NCI-H526 treated with DMSO at 0.1 percent for 48 hours (cell line): Measurements from ENCODE around the gene C2orf42.
"Not testable (repeated sequence)": the region's sequence is repeated elsewhere in the genome, so short reads cannot be mapped to it uniquely, and the experiment has no call there.

Experiments
- DNase-seq: peaks from one replicate; lab custom pipeline; 2025; lab: John Stamatoyannopoulos, UW

The C2orf42 gene

GRCh38 chr2:70169654-70170245, 21.1 kb downstream of the C2orf42 start:
- DNase-seq, result not testable (repeated sequence)

- no peak for DNase-seq
These were observed 29.7 kb downstream of the C2orf42 start for GRCh38 chr2:70161069-70161534.

- no peak for DNase-seq
These were observed 30.3 kb downstream of the C2orf42 start for GRCh38 chr2:70160545-70160944.

GRCh38 chr2:70149130-70149686, 41.6 kb downstream of the C2orf42 start:
- DNase-seq, result not testable (repeated sequence)

DNA sequence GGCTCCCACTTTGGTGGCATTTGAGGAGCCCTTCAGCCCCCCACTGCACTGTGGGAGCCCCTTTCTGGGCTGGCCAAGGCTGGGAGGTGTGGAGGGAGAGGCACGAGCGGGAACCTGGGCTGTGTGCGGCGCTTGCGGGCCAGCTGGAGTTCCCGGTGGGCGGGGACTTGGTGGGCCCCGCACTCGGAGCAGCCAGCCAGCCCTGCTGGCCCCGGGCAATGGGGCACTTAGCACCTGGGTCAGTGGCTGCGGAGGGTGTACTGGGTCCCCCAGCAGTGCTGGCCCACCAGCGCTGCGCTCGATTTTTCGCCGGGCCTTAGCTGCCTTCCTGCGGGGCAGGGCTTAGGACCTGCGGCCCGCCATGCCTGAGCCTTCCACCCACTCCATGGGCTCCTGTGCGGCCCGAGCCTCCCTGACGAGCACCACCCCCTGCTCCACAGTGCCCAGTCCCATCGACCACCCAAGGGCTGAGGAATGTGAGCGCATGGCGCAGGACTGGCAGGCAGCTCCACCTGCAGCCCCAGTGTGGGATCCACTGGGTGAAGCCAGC, 42.5 kb downstream of the C2orf42 start:
- DNase-seq, result not testable (repeated sequence)

GRCh38 chr2:70145851-70146739, 44.7 kb downstream of the C2orf42 start:
- DNase-seq, result no peak

DNA sequence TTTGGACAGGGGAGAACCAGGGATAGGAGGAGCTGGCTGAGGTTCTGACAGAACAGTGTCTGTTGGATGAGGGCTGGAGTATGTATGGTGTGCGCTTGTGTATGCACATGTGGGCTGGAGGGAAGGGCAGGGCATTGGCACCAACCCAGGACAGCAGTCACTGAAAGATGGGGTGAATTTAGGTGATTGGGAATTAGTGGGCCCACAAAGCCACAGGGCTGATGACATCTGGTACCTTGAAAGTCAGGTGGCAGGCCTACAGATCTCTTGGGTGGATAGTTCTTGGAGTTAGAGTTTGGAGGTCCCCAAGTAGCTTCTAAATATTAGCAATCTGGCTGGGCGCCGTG, 45.7 kb downstream of the C2orf42 start:
- DNase-seq, result no peak

- DNase-seq, result no peak
These were observed 46.2 kb downstream of the C2orf42 start for GRCh38 chr2:70144443-70145143.

GRCh38 chr2:70143314-70144150, 47.3 kb downstream of the C2orf42 start:
- no peak for DNase-seq

- DNase-seq, result peak; percentile 97
These were observed 48.1 kb downstream of the C2orf42 start for GRCh38 chr2:70142590-70143313.

DNA sequence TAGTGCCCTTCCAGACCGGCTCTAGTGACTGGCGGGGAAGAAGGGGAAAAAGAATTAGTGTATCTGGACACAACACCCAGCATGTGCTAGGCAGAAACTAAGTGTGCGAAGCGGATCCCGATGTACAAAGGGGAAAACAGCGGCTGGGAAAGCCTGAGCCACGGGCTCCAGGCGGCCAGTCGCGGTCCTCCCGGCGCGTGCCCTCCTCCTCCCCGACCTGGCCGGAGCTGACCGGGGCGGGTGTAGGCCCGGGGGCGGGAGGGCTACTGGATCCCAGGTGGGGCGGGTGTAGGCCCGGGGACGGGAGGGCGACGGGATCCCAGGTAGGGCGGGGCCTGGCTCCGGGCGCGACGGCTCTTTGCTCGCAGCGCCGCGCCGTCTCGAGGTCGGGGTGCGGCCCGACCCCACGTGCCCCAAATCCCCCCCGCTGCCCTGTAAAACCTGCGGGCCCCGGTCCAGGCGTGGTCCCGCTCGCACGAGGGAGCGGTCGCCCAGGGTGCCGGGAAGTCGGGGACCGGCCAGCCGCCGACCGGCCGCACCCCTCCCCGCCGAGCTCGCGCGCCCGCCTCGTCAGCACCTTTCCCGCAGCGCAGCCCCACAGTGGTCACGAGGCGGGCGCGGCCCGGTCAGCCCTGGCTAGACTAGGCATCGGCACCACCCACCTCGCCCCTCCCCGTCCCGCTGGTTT, 48.8 kb downstream of the C2orf42 start:
- DNase-seq, result peak; percentile 57

DNA sequence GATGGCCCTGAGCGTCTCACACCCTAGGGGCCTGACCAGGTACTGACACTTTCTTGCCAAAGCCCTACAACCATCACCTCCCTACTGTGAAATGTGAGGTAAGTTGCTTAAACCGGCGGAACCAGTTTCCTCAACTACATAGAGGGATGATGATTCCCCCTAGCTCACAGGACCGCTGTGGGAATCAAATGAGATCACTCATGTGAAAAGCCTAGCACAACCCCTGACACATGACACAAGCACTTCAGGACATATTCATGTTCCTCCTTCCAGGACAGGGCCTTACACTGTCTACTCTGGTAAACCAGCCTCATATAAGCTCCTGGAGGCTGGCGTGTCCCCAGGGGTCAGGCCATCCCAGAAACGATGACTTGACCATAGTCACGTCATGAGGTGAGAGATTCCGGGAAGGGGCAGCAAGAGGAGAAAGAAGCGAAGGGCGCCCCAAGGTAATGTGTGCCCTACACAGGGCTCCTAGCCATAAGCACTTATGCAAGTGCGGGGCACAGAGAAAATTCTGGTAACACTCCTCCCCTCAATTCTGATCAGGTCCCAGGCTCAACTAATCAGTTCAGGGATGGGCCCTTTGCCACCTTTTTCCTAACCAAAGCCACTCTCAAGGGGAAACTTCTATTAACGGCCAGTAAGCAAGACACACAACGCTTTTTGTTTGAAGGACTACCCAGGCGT, 49.5 kb downstream of the C2orf42 start:
- DNase-seq, result peak; percentile 97

- no peak for DNase-seq
These were observed 50.0 kb downstream of the C2orf42 start for GRCh38 chr2:70140791-70141211.

DNA sequence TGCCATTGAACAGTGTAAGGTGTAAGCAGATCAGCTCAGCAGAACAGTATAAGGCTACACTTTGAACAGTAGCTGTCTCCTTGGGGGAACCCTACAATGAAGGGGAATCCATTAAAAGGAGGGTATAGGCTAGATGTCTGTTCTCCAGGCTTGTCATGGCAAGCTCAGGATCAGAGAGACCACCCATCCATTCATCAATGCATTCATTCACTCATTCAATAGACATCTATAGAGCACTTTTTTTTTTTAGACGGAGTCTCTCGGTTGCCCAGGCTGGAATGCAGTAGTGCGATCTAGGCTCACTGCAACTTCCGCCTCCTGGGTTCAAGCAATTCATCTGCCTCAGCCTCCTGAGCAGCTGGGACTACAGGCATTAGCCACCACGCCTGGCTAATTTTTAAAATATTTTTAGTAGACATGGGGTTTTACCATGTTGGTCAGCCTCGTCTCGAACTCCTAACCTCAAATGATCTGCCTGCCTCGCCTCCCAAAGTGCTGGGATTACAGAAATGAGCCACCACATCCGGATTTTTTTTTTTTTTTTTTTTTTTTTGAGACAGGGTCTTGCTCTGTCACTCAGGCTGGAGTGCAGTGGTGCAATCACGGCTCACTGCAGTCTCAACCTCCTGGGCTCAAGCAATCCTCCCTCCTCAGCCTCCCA, 56.4 kb downstream of the C2orf42 start:
- DNase-seq, result not testable (repeated sequence)

GRCh38 chr2:70133491-70134322, 57.1 kb downstream of the C2orf42 start:
- DNase-seq, result no peak

DNA sequence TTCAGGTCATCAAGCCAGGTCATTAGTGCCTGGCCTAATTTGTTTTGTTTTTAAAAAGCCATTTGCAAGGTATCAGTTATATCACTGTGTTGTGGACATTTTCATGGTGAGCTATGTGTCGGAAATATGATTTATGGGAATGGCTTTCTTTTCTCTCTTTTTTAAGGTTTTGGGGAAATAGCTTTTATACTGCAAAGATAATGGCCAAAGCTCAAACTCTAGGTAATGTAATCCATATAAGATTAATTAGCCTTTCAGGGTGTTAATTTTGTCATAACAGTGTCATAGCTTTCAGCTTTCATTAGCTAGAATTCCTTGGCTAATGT, 57.7 kb downstream of the C2orf42 start:
- DNase-seq, result no peak

DNA sequence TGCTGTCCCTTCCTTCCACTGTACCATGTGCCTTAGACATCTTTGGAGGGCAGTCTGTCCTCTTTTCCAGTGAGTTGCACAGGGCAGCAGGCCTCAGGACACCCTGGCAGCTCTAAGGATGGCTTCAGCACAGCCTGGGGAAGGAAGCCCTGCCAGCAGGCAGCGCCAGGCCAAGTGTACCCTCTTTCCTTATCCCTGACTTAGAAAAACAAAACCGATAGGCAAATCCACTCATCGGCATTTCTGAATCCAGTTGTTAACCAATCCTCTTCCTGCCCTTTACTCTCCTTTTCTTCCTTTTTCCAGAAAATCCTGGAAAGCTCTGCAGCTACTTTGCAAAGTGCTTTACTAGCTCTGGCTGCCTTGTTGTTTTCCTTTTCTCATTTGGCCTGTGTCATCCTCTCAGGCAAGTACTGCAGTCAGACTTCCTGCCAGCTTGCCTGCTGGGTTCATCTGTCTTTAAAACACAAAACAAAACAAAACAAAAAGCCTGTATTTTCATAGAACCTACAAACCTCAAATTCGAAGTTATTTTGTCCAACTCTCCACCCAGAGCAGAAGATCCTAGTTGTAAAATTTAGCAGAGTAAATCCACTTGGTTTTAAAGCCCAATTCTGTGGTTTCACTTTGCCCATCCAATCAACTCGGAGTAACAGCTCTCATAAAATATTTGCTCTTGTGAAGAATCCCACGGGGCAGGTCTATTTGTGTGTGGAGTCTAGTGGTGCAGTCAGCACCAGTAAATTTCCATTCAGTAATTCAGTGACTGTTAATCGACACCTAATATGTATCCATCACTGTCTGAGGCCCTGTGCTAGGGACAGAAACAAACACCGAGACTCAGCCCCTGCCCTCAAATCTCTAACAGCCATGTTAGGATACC, 58.3 kb downstream of the C2orf42 start:
- DNase-seq, result peak; percentile 92
